ENCODE results near the gene ADAMTS12.

The ADAMTS12 gene

GRCh38 chr5:33745101-33745770, 146.6 kb downstream of the ADAMTS12 start:
- H4K8ac ChIP-seq (ENCODE audit: low read length): no peak overlapping the region
- H3K9me3 ChIP-seq (ENCODE audit: control insufficient read depth, low read length): no peaks in the 10 kb centered on the region
- no peak overlapping the region for H2AK5ac ChIP-seq (ENCODE audit: low read length, severe bottlenecking)
- H3K27ac ChIP-seq (ENCODE audit: low read length, poor library complexity, severe bottlenecking): no peak overlapping the region
- H2AFZ ChIP-seq (ENCODE audit: low read depth, low read length): no peak overlapping the region
- peaks cover 26% of the 10 kb centered on the region for H3K79me1 ChIP-seq (replicated peaks; ENCODE audit: low read length, poor library complexity, severe bottlenecking)
- H3K36me3 ChIP-seq (ENCODE audit: control insufficient read depth in 1 of 2, insufficient read depth in 2 of 2, low read depth in 1 of 2, low read length in 2 of 2): peaks cover 0 to 45% of the 10 kb centered on the region in 2 experiments
- H3K27me3 ChIP-seq (ENCODE audit: control insufficient read depth in 1 of 2, insufficient read depth in 1 of 2, low read length in 2 of 2): no peaks in the 10 kb centered on the region
- no peak overlapping the region for H2BK120ac ChIP-seq (ENCODE audit: low read depth, low read length)
- no peak overlapping the region for H3K14ac ChIP-seq (ENCODE audit: low read length in 2 of 2)
- no peak for DNase-seq
- no peak overlapping the region for H3K4ac ChIP-seq (ENCODE audit: low read depth in 1 of 2, low read length in 2 of 2)
- H3K18ac ChIP-seq (ENCODE audit: low read depth in 1 of 2, low read length in 2 of 2): peak overlapping the region in 1 of 2 experiments; percentile 67
- H3K23ac ChIP-seq (ENCODE audit: low read length in 2 of 2): no peak overlapping the region
- H3K9ac ChIP-seq (ENCODE audit: low read length): no peak overlapping the region
- no peak overlapping the region for H2BK15ac ChIP-seq (ENCODE audit: low read depth, poor library complexity, severe bottlenecking)
- no peak overlapping the region for H4K91ac ChIP-seq (ENCODE audit: low read length)
- H3K4me2 ChIP-seq (ENCODE audit: low read length, poor library complexity, severe bottlenecking): no peak overlapping the region
- no peak overlapping the region for H2BK5ac ChIP-seq (ENCODE audit: low read depth, low read length, poor library complexity, severe bottlenecking)
- peaks cover 10% of the 10 kb centered on the region for H3K4me1 ChIP-seq (ENCODE audit: control insufficient read depth, insufficient read depth, low read depth, low read length)
- no peak overlapping the region for H2BK12ac ChIP-seq (ENCODE audit: low read length in 2 of 2)
- no peak overlapping the region for H3K4me3 ChIP-seq (ENCODE audit: insufficient read depth in 1 of 2, low read depth in 1 of 2, low read length in 2 of 2)
- 67% methylated on average over 1 of the region's 1 CpG for WGBS

- H3K23ac ChIP-seq (ENCODE audit: low read length in 2 of 2): no peak overlapping the region
- no peaks in the 10 kb centered on the region for H3K27me3 ChIP-seq (ENCODE audit: control insufficient read depth in 1 of 2, insufficient read depth in 1 of 2, low read length in 2 of 2)
- H3K27ac ChIP-seq (ENCODE audit: low read length, poor library complexity, severe bottlenecking): peak overlapping the region; percentile 43
- peak overlapping the region in 1 of 2 experiments; percentile 31 for H2BK12ac ChIP-seq (ENCODE audit: low read length in 2 of 2)
- H2BK15ac ChIP-seq (ENCODE audit: low read depth, poor library complexity, severe bottlenecking): no peak overlapping the region
- peak overlapping the region; percentile 41 for H2AK5ac ChIP-seq (ENCODE audit: low read length, severe bottlenecking)
- H4K8ac ChIP-seq (ENCODE audit: low read length): peak overlapping the region; percentile 30
- peaks cover 33% of the 10 kb centered on the region for H3K79me1 ChIP-seq (replicated peaks; ENCODE audit: low read length, poor library complexity, severe bottlenecking)
- DNase-seq: no peak
- H3K4me3 ChIP-seq (ENCODE audit: insufficient read depth in 1 of 2, low read depth in 1 of 2, low read length in 2 of 2): no peak overlapping the region
- no peak overlapping the region for H3K4me2 ChIP-seq (ENCODE audit: low read length, poor library complexity, severe bottlenecking)
- H3K9me3 ChIP-seq (ENCODE audit: control insufficient read depth, low read length): no peaks in the 10 kb centered on the region
- H3K36me3 ChIP-seq (ENCODE audit: control insufficient read depth in 1 of 2, insufficient read depth in 2 of 2, low read depth in 1 of 2, low read length in 2 of 2): peaks cover 8 to 38% of the 10 kb centered on the region in 2 experiments
- H3K18ac ChIP-seq (ENCODE audit: low read depth in 1 of 2, low read length in 2 of 2): peak overlapping the region; percentile 33 to 64
- peaks cover 13% of the 10 kb centered on the region for H3K4me1 ChIP-seq (ENCODE audit: control insufficient read depth, insufficient read depth, low read depth, low read length)
- no peak overlapping the region for H3K14ac ChIP-seq (ENCODE audit: low read length in 2 of 2)
- H4K91ac ChIP-seq (ENCODE audit: low read length): peak overlapping the region; percentile 18
- H2BK5ac ChIP-seq (ENCODE audit: low read depth, low read length, poor library complexity, severe bottlenecking): no peak overlapping the region
- no peak overlapping the region for H2BK120ac ChIP-seq (ENCODE audit: low read depth, low read length)
- WGBS: 33% methylated on average over 3 of the region's 3 CpGs
- H3K4ac ChIP-seq (ENCODE audit: low read depth in 1 of 2, low read length in 2 of 2): peak overlapping the region in 1 of 2 experiments; percentile 37
- no peak overlapping the region for H2AFZ ChIP-seq (ENCODE audit: low read depth, low read length)
- no peak overlapping the region for H3K9ac ChIP-seq (ENCODE audit: low read length)
Measured at GRCh38 chr5:33743099-33743498, 148.7 kb downstream of the ADAMTS12 start.

GRCh38 chr5:33742181-33742580, 149.6 kb downstream of the ADAMTS12 start:
- no peak overlapping the region for H2AK5ac ChIP-seq (ENCODE audit: low read length, severe bottlenecking)
- DNase-seq: no peak
- H3K23ac ChIP-seq (ENCODE audit: low read length in 2 of 2): no peak overlapping the region
- H3K4ac ChIP-seq (ENCODE audit: low read depth in 1 of 2, low read length in 2 of 2): no peak overlapping the region
- H3K79me1 ChIP-seq (replicated peaks; ENCODE audit: low read length, poor library complexity, severe bottlenecking): peaks cover 34% of the 10 kb centered on the region
- H3K4me3 ChIP-seq (ENCODE audit: insufficient read depth in 1 of 2, low read depth in 1 of 2, low read length in 2 of 2): no peak overlapping the region
- 91% methylated on average over 1 of the region's 2 CpGs for WGBS
- H3K14ac ChIP-seq (ENCODE audit: low read length in 2 of 2): no peak overlapping the region
- H4K8ac ChIP-seq (ENCODE audit: low read length): no peak overlapping the region
- H3K9ac ChIP-seq (ENCODE audit: low read length): no peak overlapping the region
- no peak overlapping the region for H2BK120ac ChIP-seq (ENCODE audit: low read depth, low read length)
- no peak overlapping the region for H2AFZ ChIP-seq (ENCODE audit: low read depth, low read length)
- no peaks in the 10 kb centered on the region for H3K27me3 ChIP-seq (ENCODE audit: control insufficient read depth in 1 of 2, insufficient read depth in 1 of 2, low read length in 2 of 2)
- H2BK5ac ChIP-seq (ENCODE audit: low read depth, low read length, poor library complexity, severe bottlenecking): no peak overlapping the region
- H3K27ac ChIP-seq (ENCODE audit: low read length, poor library complexity, severe bottlenecking): no peak overlapping the region
- H3K4me2 ChIP-seq (ENCODE audit: low read length, poor library complexity, severe bottlenecking): no peak overlapping the region
- H4K91ac ChIP-seq (ENCODE audit: low read length): no peak overlapping the region
- H3K18ac ChIP-seq (ENCODE audit: low read depth in 1 of 2, low read length in 2 of 2): no peak overlapping the region
- H3K36me3 ChIP-seq (ENCODE audit: control insufficient read depth in 1 of 2, insufficient read depth in 2 of 2, low read depth in 1 of 2, low read length in 2 of 2): peaks cover 8 to 29% of the 10 kb centered on the region in 2 experiments
- peaks cover 14% of the 10 kb centered on the region for H3K4me1 ChIP-seq (ENCODE audit: control insufficient read depth, insufficient read depth, low read depth, low read length)
- H2BK15ac ChIP-seq (ENCODE audit: low read depth, poor library complexity, severe bottlenecking): no peak overlapping the region
- H3K9me3 ChIP-seq (ENCODE audit: control insufficient read depth, low read length): no peaks in the 10 kb centered on the region
- H2BK12ac ChIP-seq (ENCODE audit: low read length in 2 of 2): no peak overlapping the region

- Histone ChIP-seq H4K8ac (ENCODE audit: low read length) (peak overlapping the region; percentile 87), H3K79me1 (replicated peaks; ENCODE audit: low read length, poor library complexity, severe bottlenecking) (peaks cover 24% of the 10 kb centered on the region), H3K23ac (ENCODE audit: low read length in 2 of 2) (no peak overlapping the region)
Measured at GRCh38 chr5:33738967-33739366, 152.8 kb downstream of the ADAMTS12 start.

More at GRCh38 chr5:33738967-33739366, 152.8 kb downstream of the ADAMTS12 start:
- H3K9me3 ChIP-seq (ENCODE audit: control insufficient read depth, low read length): no peaks in the 10 kb centered on the region
- H3K9ac ChIP-seq (ENCODE audit: low read length): no peak overlapping the region
- peak overlapping the region; percentile 0 for H2AK5ac ChIP-seq (ENCODE audit: low read length, severe bottlenecking)
- no peak overlapping the region for H3K4me2 ChIP-seq (ENCODE audit: low read length, poor library complexity, severe bottlenecking)
- H3K4me3 ChIP-seq (ENCODE audit: insufficient read depth in 1 of 2, low read depth in 1 of 2, low read length in 2 of 2): no peak overlapping the region
- H3K4me1 ChIP-seq (ENCODE audit: control insufficient read depth, insufficient read depth, low read depth, low read length): peaks cover 18% of the 10 kb centered on the region
- no peak overlapping the region for H2BK120ac ChIP-seq (ENCODE audit: low read depth, low read length)
- 89% methylated on average over 6 of the region's 6 CpGs for WGBS
- no peak overlapping the region for H3K27ac ChIP-seq (ENCODE audit: low read length, poor library complexity, severe bottlenecking)
- H4K91ac ChIP-seq (ENCODE audit: low read length): peak overlapping the region; percentile 83
- H3K36me3 ChIP-seq (ENCODE audit: control insufficient read depth in 1 of 2, insufficient read depth in 2 of 2, low read depth in 1 of 2, low read length in 2 of 2): peaks cover 8 to 17% of the 10 kb centered on the region in 2 experiments
- H2BK12ac ChIP-seq (ENCODE audit: low read length in 2 of 2): peak overlapping the region; percentile 34 to 85
- peak overlapping the region; percentile 67 to 85 for H3K18ac ChIP-seq (ENCODE audit: low read depth in 1 of 2, low read length in 2 of 2)
- DNase-seq: no peak
- H2BK15ac ChIP-seq (ENCODE audit: low read depth, poor library complexity, severe bottlenecking): peak overlapping the region; percentile 37
- no peaks in the 10 kb centered on the region for H3K27me3 ChIP-seq (ENCODE audit: control insufficient read depth in 1 of 2, insufficient read depth in 1 of 2, low read length in 2 of 2)
- peak overlapping the region; percentile 33 to 63 for H3K4ac ChIP-seq (ENCODE audit: low read depth in 1 of 2, low read length in 2 of 2)
- no peak overlapping the region for H2AFZ ChIP-seq (ENCODE audit: low read depth, low read length)
- H3K14ac ChIP-seq (ENCODE audit: low read length in 2 of 2): peak overlapping the region in 1 of 2 experiments; percentile 68
- no peak overlapping the region for H2BK5ac ChIP-seq (ENCODE audit: low read depth, low read length, poor library complexity, severe bottlenecking)

All from mesenchymal stem cell (in vitro differentiated cells and primary cell).